NCI-H82 treated with DMSO at 0.1 percent for 48 hours (cell line): ENCODE measurements around the gene NPC1L1.
"Not testable (repeated sequence)": the region's sequence is repeated elsewhere in the genome, so short reads cannot be mapped to it uniquely, and the experiment has no call there.

Experiments used
- DNase-seq: peaks from one replicate; lab custom pipeline; 2025; ENCODE audit not compliant: unreplicated experiment; lab: John Stamatoyannopoulos, UW

Gene NPC1L1

GRCh38 chr7:44511236-44511635 is 29.9 kb downstream of the NPC1L1 start:
- no peak for DNase-seq

- no peak for DNase-seq
These were observed 32.7 kb downstream of the NPC1L1 start for GRCh38 chr7:44508328-44509030.

GRCh38 chr7:44506592-44507288 is 34.4 kb downstream of the NPC1L1 start:
- DNase-seq = not testable (repeated sequence)

- DNase-seq = no peak
These were observed 35.5 kb downstream of the NPC1L1 start for GRCh38 chr7:44505595-44505994.

GRCh38 chr7:44498230-44498954 is 42.7 kb downstream of the NPC1L1 start:
- no peak for DNase-seq

- no peak for DNase-seq
These were observed 43.7 kb downstream of the NPC1L1 start for GRCh38 chr7:44497155-44498027.

GRCh38 chr7:44496385-44496784 is 44.7 kb downstream of the NPC1L1 start:
- DNase-seq = no peak

GRCh38 chr7:44494960-44495359 is 46.2 kb downstream of the NPC1L1 start:
- DNase-seq = no peak

GRCh38 chr7:44491229-44491628 is 49.9 kb downstream of the NPC1L1 start:
- no peak for DNase-seq

- peak; percentile 80 for DNase-seq
These were observed 50.6 kb downstream of the NPC1L1 start, which contains the start of gene NUDCD3 for GRCh38 chr7:44490351-44491200. NUDCD3 (minus strand) TSS chr7:44490658; CDS start chr7:44490600, 58 bp downstream.

GRCh38 chr7:44489955-44490350 is 51.2 kb downstream of the NPC1L1 start:
- no peak for DNase-seq

- DNase-seq = no peak
These were observed 52.2 kb downstream of the NPC1L1 start for GRCh38 chr7:44488955-44489354.

- no peak for DNase-seq
These were observed 54.4 kb downstream of the NPC1L1 start for GRCh38 chr7:44486693-44487092.

- DNase-seq = no peak
These were observed 55.1 kb downstream of the NPC1L1 start for GRCh38 chr7:44486001-44486400.

- DNase-seq = no peak
These were observed 56.4 kb downstream of the NPC1L1 start for GRCh38 chr7:44484482-44485313.

- DNase-seq = no peak
These were observed 58.3 kb downstream of the NPC1L1 start for GRCh38 chr7:44482502-44483485.

- no peak for DNase-seq
These were observed 63.2 kb downstream of the NPC1L1 start for GRCh38 chr7:44477938-44478337.
